Uterus (tissue), 4 donors: ENCODE measurements around the gene PFKFB2. TPM values are rescaled to one million over a fixed set of nuclear protein-coding genes. Genes with fewer than 3 reads are reported as not detected.

Experiments used
- DNase-seq, 2 donors: peaks; one replicate each; pipeline ENCODE4 v3.0.0-alpha.2; 2019 to 2020
- H3K27ac ChIP-seq, 2 donors: fragments of 200-600 bp; sonication (generic); 1 replicate in 1 of 2; 2 replicates in 1 of 2; pipeline ENCODE4 v1.5.1; 2016 to 2018
- H3K27me3 ChIP-seq, 2 donors: fragments of 200-600 bp; sonication (generic); one replicate each; pipeline ENCODE4 v1.5.1; 2018 to 2019; ENCODE audit warnings: control low read depth in 1 of 2
- H3K36me3 ChIP-seq, 2 donors: fragments of 200-600 bp; sonication (generic); one replicate each; pipeline ENCODE4 v1.5.1; 2019; ENCODE audit warnings: control low read depth in 1 of 2
- H3K4me1 ChIP-seq, 2 donors: fragments of 200-600 bp; sonication (generic); one replicate each; pipeline ENCODE4 v1.5.1; 2018 to 2019; ENCODE audit warnings: control low read depth in 1 of 2
- H3K4me3 ChIP-seq, 2 donors: fragments of 200-600 bp; sonication (generic); 1 replicate in 1 of 2; 2 replicates in 1 of 2; pipeline ENCODE4 v1.5.1; 2018 to 2019; ENCODE audit warnings: mild to moderate bottlenecking in 1 of 2
- H3K9me3 ChIP-seq, 2 donors: fragments of 200-600 bp; sonication (generic); one replicate each; pipeline ENCODE4 v1.5.1; 2019; ENCODE audit warnings: control low read depth in 1 of 2
- CTCF ChIP-seq, 4 experiments: fragments of 200-600 bp in 2 of 4; fragments of 450-650 bp in 2 of 4; sonication (generic) in 2 of 4; IDR thresholded peaks; one replicate each; pipeline ENCODE4 v1.5.1; 2016 to 2019; ENCODE audit warnings: antibody characterized with exemption in 4 of 4, mild to moderate bottlenecking in 2 of 4, moderate library complexity in 1 of 4
- POLR2A ChIP-seq, 2 donors: fragments of 450-650 bp; IDR thresholded peaks; one replicate each; pipeline ENCODE4 v1.6.1; 2016; ENCODE audit warnings: antibody characterized with exemption in 2 of 2, mild to moderate bottlenecking in 1 of 2, moderate library complexity in 1 of 2
- intact Hi-C: fragments of 100-400 bp; cut with DNase I; formaldehyde crosslinking; loops from one replicate; pipeline ENCODE4 v1.15.1; 2023; ENCODE audit warnings: low total_unique reads
- total RNA-seq, 4 donors: library from RNA; depleted of rRNA in 3 of 4; stranded (reverse); fragments of >200 nt in 3 of 4; gene quantifications; one replicate each; pipeline versions ENCODE4 v1.1.0 to v1.2.4, GENCODE V29; 2014 to 2023
- donor health status: DM: yes; HTN: yes; CAD: no.

PFKFB2 gene
- total RNA-seq, 4 donors from 2014 or later, result 0.51 to 10.7 (median 2.9) TPM

- no peak overlapping the region for H3K27ac ChIP-seq
- intact Hi-C loops, result no loop called here
- no peaks in the 10 kb centered on the region for H3K27me3 ChIP-seq
- H3K4me3 ChIP-seq, result no peak overlapping the region
- H3K4me1 ChIP-seq, result no peaks in the 10 kb centered on the region
- DNase-seq, result no peak
- TF ChIP-seq POLR2A (IDR thresholded peaks at IDR 0.05) (no peak), CTCF (IDR thresholded peaks at IDR 0.05) (no peak)
- H3K36me3 ChIP-seq, result no peaks in the 10 kb centered on the region
- no peaks in the 10 kb centered on the region for H3K9me3 ChIP-seq
Observed at GRCh38 chr1:207022996-207023679, 29.9 kb upstream of the PFKFB2 start.

GRCh38 chr1:207024202-207025145, 28.6 kb upstream of the PFKFB2 start:
- DNase-seq, result no peak
- H3K4me3 ChIP-seq, result no peak overlapping the region
- intact Hi-C loops, result no loop called here
- H3K27me3 ChIP-seq, result no peaks in the 10 kb centered on the region
- no peak for TF ChIP-seq POLR2A (IDR thresholded peaks at IDR 0.05)
- H3K9me3 ChIP-seq, result no peaks in the 10 kb centered on the region
- no peak overlapping the region for H3K27ac ChIP-seq
- H3K4me1 ChIP-seq, result no peaks in the 10 kb centered on the region
- H3K36me3 ChIP-seq, result no peaks in the 10 kb centered on the region

- Histone ChIP-seq H3K9me3 (no peaks in the 10 kb centered on the region), H3K27me3 (no peaks in the 10 kb centered on the region), H3K27ac (no peak overlapping the region), H3K4me1 (no peaks in the 10 kb centered on the region), H3K36me3 (no peaks in the 10 kb centered on the region), H3K4me3 (no peak overlapping the region)
- TF ChIP-seq POLR2A (IDR thresholded peaks at IDR 0.05) (no peak), CTCF (IDR thresholded peaks at IDR 0.05) (no peak)
- no peak for DNase-seq
- intact Hi-C loops, result no loop called here
Observed at GRCh38 chr1:207025146-207025880, 27.8 kb upstream of the PFKFB2 start.

- no peaks in the 10 kb centered on the region for H3K9me3 ChIP-seq
- H3K4me1 ChIP-seq, result no peaks in the 10 kb centered on the region
- no peak for DNase-seq
- TF ChIP-seq CTCF (IDR thresholded peaks at IDR 0.05) (no peak), POLR2A (IDR thresholded peaks at IDR 0.05) (no peak)
- intact Hi-C loops, result no loop called here
- H3K27ac ChIP-seq, result no peak overlapping the region
- H3K36me3 ChIP-seq, result no peaks in the 10 kb centered on the region
- H3K27me3 ChIP-seq, result no peaks in the 10 kb centered on the region
- H3K4me3 ChIP-seq, result no peak overlapping the region
Observed at GRCh38 chr1:207026104-207026534, 27.0 kb upstream of the PFKFB2 start.

GRCh38 chr1:207027206-207027777, 25.8 kb upstream of the PFKFB2 start:
- Histone ChIP-seq H3K36me3 (no peaks in the 10 kb centered on the region), H3K4me3 (no peak overlapping the region)

More at GRCh38 chr1:207027206-207027777, 25.8 kb upstream of the PFKFB2 start:
- no peaks in the 10 kb centered on the region for H3K4me1 ChIP-seq
- no peaks in the 10 kb centered on the region for H3K9me3 ChIP-seq
- no peak for TF ChIP-seq CTCF (IDR thresholded peaks at IDR 0.05)
- no peak for TF ChIP-seq POLR2A (IDR thresholded peaks at IDR 0.05)
- H3K27ac ChIP-seq, result no peak overlapping the region
- intact Hi-C loops, result no loop called here
- no peak for DNase-seq
- H3K27me3 ChIP-seq, result no peaks in the 10 kb centered on the region
